Kidney epithelial cell (primary cell): ENCODE measurements around the gene SURF1. TPM values are rescaled to one million over a fixed set of nuclear protein-coding genes. Genes with fewer than 3 reads are reported as not detected.

Source experiments
- DNase-seq: peaks from one replicate; pipeline ENCODE4 v3.0.0-alpha.2; 2010; ENCODE audit warnings: low read depth
- H3K27me3 ChIP-seq: 2 replicates; pipeline ENCODE4 v1.6.0; 2011; ENCODE audit warnings: low read length; ENCODE audit not compliant: control insufficient read depth, insufficient read depth
- H3K36me3 ChIP-seq: 2 replicates; pipeline ENCODE4 v1.5.1; 2011; ENCODE audit warnings: low read length; ENCODE audit not compliant: control insufficient read depth, insufficient read depth
- H3K4me3 ChIP-seq: 2 replicates; pipeline ENCODE4 v1.5.1; 2011; ENCODE audit warnings: low read depth, mild to moderate bottlenecking, control low read depth, low read length
- CTCF ChIP-seq: IDR thresholded peaks from 2 replicates; pipeline ENCODE4 v1.5.1; 2011; ENCODE audit warnings: mild to moderate bottlenecking, moderate library complexity, low read length, control low read depth, inconsistent platforms; ENCODE audit not compliant: insufficient read depth, poor library complexity, severe bottlenecking
- total RNA-seq: library from RNA; depleted of rRNA; stranded (reverse); fragments of >200 nt; gene quantifications from 2 replicates; pipeline ENCODE4 v1.2.3, GENCODE V29; 2015

Gene SURF1
- total RNA-seq, 1 donor from 2014 or later: 39.2 TPM

- no peak for DNase-seq
- Histone ChIP-seq H3K4me3 (no peak overlapping the region), H3K27me3 (no peaks in the 10 kb centered on the region), H3K36me3 (no peaks in the 10 kb centered on the region)
- TF ChIP-seq CTCF: no peak
Observed at GRCh38 chr9:133361507-133362092, 5.3 kb upstream of the SURF1 start.

- no peak overlapping the region for H3K4me3 ChIP-seq
- H3K36me3 ChIP-seq: no peaks in the 10 kb centered on the region
- TF ChIP-seq CTCF: no peak
- no peak for DNase-seq
- H3K27me3 ChIP-seq: no peaks in the 10 kb centered on the region
Observed at GRCh38 chr9:133360400-133361393, 4.4 kb upstream of the SURF1 start.

GRCh38 chr9:133359399-133360175 is 3.3 kb upstream of the SURF1 start:
- H3K4me3 ChIP-seq: no peak overlapping the region
- H3K27me3 ChIP-seq: no peaks in the 10 kb centered on the region
- no peak for DNase-seq
- H3K36me3 ChIP-seq: no peaks in the 10 kb centered on the region
- peak; percentile 44 for TF ChIP-seq CTCF

GRCh38 chr9:133357656-133358055 is 1.4 kb upstream of the SURF1 start:
- H3K36me3 ChIP-seq: no peaks in the 10 kb centered on the region
- H3K4me3 ChIP-seq: no peak overlapping the region
- DNase-seq: no peak
- no peak for TF ChIP-seq CTCF
- no peaks in the 10 kb centered on the region for H3K27me3 ChIP-seq

GRCh38 chr9:133355881-133356357 is 368 bp downstream of the SURF1 start:
- Histone ChIP-seq H3K36me3 (peaks cover 3% of the 10 kb centered on the region), H3K27me3 (no peaks in the 10 kb centered on the region), H3K4me3 (peak overlapping the region; percentile 83)
- no peak for TF ChIP-seq CTCF
- no peak for DNase-seq
